Vagina (tissue), 2 donors: ENCODE measurements around the gene SYNPR. TPM values are rescaled to one million over a fixed set of nuclear protein-coding genes. Genes with fewer than 3 reads are reported as not detected.

Experiments
- DNase-seq, 2 donors: peaks; one replicate each; pipeline ENCODE4 v3.0.0-alpha.2; 2017; ENCODE audit errors: extremely low spot score in 2 of 2
- H3K27ac ChIP-seq: fragments of 200-600 bp; sonication (generic); one replicate; pipeline ENCODE4 v1.5.1; 2019
- H3K27me3 ChIP-seq: fragments of 200-600 bp; sonication (generic); one replicate; pipeline ENCODE4 v1.5.1; 2019
- H3K36me3 ChIP-seq, 2 donors: fragments of 200-600 bp; sonication (generic); one replicate each; pipeline ENCODE4 v1.5.1; 2017 to 2019
- H3K4me1 ChIP-seq: fragments of 200-600 bp; sonication (generic); one replicate; pipeline ENCODE4 v1.5.1; 2019
- H3K4me3 ChIP-seq, 2 donors: fragments of 200-600 bp; sonication (generic); 1 replicate in 1 of 2; 2 replicates in 1 of 2; pipeline ENCODE4 v1.5.1; 2016 to 2019
- H3K9me3 ChIP-seq: fragments of 200-600 bp; sonication (generic); one replicate; pipeline ENCODE4 v1.5.1; 2019
- POLR2A ChIP-seq, 2 donors: fragments of 450-650 bp; IDR thresholded peaks; one replicate each; pipeline ENCODE4 v1.6.1; 2017; ENCODE audit warnings: antibody characterized with exemption in 2 of 2, mild to moderate bottlenecking in 2 of 2, moderate library complexity in 2 of 2
- POLR2AphosphoS5 ChIP-seq, 2 donors: sonication (generic); formaldehyde crosslinking; IDR thresholded peaks; one replicate each; pipeline ENCODE4 v1.9.0; 2017; ENCODE audit warnings: antibody characterized with exemption in 2 of 2, mild to moderate bottlenecking in 2 of 2, low read depth in 1 of 2; ENCODE audit not compliant: insufficient read depth in 1 of 2
- intact Hi-C: fragments of 100-400 bp; cut with DNase I; formaldehyde crosslinking; loops from one replicate; pipeline ENCODE4 v1.15.1; 2023
- total RNA-seq: library from RNA; depleted of rRNA; stranded (reverse); fragments of >200 nt; gene quantifications from one replicate; pipeline ENCODE4 v1.2.3, GENCODE V29; 2016
- TF ChIP-seq, protein P1 (sequence below), 3 experiments: fragments of 450-650 bp in 2 of 3; fragments of 200-600 bp in 1 of 3; sonication (generic) in 1 of 3; IDR thresholded peaks; one replicate each; pipeline ENCODE4 v1.5.1; 2017 to 2019; ENCODE audit warnings: antibody characterized with exemption in 3 of 3, mild to moderate bottlenecking in 2 of 3, moderate library complexity in 2 of 3

Gene SYNPR
- total RNA-seq, 1 donor from 2014 or later, result not detected

DNA sequence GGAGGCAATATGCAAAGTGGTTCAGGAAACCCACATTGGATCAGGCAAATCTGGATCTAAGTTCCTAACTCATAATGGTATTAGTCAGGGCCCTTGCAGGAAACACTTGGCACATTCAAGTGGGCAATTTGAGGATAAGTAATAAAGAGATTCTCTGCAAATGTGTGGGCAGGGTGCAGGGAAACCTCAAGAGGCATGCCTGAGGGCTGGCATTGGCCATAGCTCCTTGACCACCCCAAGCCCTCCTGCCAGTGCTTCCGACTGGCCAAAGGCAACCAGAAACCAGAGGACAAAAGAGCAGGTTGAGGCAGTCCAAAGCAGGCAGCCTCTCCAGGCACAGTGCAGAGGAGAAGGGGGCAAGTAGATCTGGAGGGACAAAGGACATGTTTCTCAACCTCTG is 243.5 kb downstream of the SYNPR start:
- intact Hi-C loops, result no loop called here
- no peaks in the 10 kb centered on the region for H3K36me3 ChIP-seq
- no peak overlapping the region for H3K27ac ChIP-seq
- H3K9me3 ChIP-seq, result no peaks in the 10 kb centered on the region
- H3K27me3 ChIP-seq, result no peaks in the 10 kb centered on the region
- TF ChIP-seq POLR2AphosphoS5 (IDR thresholded peaks at IDR 0.05; ENCODE audit: insufficient read depth in 1 of 2, low read depth in 1 of 2) (no peak), POLR2A (IDR thresholded peaks at IDR 0.05) (no peak)
- TF ChIP-seq, protein P1, sequence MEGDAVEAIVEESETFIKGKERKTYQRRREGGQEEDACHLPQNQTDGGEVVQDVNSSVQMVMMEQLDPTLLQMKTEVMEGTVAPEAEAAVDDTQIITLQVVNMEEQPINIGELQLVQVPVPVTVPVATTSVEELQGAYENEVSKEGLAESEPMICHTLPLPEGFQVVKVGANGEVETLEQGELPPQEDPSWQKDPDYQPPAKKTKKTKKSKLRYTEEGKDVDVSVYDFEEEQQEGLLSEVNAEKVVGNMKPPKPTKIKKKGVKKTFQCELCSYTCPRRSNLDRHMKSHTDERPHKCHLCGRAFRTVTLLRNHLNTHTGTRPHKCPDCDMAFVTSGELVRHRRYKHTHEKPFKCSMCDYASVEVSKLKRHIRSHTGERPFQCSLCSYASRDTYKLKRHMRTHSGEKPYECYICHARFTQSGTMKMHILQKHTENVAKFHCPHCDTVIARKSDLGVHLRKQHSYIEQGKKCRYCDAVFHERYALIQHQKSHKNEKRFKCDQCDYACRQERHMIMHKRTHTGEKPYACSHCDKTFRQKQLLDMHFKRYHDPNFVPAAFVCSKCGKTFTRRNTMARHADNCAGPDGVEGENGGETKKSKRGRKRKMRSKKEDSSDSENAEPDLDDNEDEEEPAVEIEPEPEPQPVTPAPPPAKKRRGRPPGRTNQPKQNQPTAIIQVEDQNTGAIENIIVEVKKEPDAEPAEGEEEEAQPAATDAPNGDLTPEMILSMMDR (IDR thresholded peaks at IDR 0.05), result no peak
- no peak overlapping the region for H3K4me3 ChIP-seq
- no peak for DNase-seq
- H3K4me1 ChIP-seq, result no peaks in the 10 kb centered on the region

DNA sequence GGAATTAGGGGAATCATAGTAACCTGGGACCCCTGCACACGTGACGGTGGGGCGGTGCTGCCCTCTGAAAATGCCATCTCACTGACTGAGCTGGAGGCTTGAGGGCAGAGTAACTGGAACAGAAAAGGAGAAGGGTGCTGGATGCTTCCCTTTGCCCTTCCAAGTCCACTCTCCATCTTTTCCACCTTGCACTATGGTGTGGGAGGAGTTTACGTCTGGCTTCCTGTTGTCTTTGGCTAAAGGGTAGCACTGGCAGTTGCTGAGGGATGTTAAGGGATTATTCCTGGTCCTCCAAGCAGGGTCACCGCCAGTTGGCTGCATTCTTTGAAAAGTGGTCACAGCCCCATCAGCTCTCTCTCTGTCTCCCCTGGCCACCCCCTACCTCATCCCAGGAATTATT is 245.0 kb downstream of the SYNPR start:
- no peak for DNase-seq
- TF ChIP-seq, protein P1 (IDR thresholded peaks at IDR 0.05), result no peak
- TF ChIP-seq POLR2A (IDR thresholded peaks at IDR 0.05) (no peak), POLR2AphosphoS5 (IDR thresholded peaks at IDR 0.05; ENCODE audit: insufficient read depth in 1 of 2, low read depth in 1 of 2) (no peak)
- H3K9me3 ChIP-seq, result no peaks in the 10 kb centered on the region
- no peaks in the 10 kb centered on the region for H3K4me1 ChIP-seq
- intact Hi-C loops, result no loop called here
- H3K4me3 ChIP-seq, result no peak overlapping the region
- no peaks in the 10 kb centered on the region for H3K27me3 ChIP-seq
- no peak overlapping the region for H3K27ac ChIP-seq
- no peaks in the 10 kb centered on the region for H3K36me3 ChIP-seq

DNA sequence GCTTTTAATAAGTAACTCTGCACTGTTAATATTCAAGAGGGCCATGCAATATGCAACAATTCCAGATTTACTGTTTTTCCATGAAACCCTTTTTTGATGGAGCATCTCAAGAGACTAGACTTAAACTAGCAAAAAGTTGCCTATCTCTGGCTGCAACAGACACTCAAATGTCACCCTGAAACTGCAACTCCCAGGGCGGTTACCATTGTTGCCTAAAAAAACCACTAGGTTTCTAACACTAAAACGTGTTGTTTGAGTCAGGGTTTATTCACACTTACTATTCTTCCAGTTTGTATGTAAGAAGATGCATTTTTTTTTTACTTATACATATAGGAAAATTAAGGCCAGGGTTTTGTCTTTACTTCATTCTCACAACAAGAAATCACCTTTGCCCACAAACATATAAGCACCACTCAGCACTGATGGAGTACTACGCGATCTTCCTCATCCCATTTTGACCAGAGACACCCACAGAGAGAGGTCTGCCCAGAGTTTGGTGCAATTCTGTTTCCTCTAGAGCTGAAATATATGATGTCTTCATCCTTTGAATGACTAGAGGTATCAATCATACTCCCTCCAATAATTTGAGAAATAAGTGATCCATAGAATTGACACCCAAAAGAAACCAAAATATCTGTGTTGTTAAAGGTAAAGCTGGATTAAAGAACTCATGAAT is 250.4 kb downstream of the SYNPR start:
- Histone ChIP-seq H3K9me3 (no peaks in the 10 kb centered on the region), H3K4me1 (no peaks in the 10 kb centered on the region), H3K27me3 (no peaks in the 10 kb centered on the region), H3K27ac (no peak overlapping the region), H3K4me3 (no peak overlapping the region), H3K36me3 (no peaks in the 10 kb centered on the region)
- intact Hi-C loops, result no loop called here
- no peak for DNase-seq
- TF ChIP-seq POLR2A (IDR thresholded peaks at IDR 0.05), result no peak
- TF ChIP-seq, protein P1 (IDR thresholded peaks at IDR 0.05), result no peak
- TF ChIP-seq POLR2AphosphoS5 (IDR thresholded peaks at IDR 0.05; ENCODE audit: insufficient read depth in 1 of 2, low read depth in 1 of 2), result no peak

DNA sequence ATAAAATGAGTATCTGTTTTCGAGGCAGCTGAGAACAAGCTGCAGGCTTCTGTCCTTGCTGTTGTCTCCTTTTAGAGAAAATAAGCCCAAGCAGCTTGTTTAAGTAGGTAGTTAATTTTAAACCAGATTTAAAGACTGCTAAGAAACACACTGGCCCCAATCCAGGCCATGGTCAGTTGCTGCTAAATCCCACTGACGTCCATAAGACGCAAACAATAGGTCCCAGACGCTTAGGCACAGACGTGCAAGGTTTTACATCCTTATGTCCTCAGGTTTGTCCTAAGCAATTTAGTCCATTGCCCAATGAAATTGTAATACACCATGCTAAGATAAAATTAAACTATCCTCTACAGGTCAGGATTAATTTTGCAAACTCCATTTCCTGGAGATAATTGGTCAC is 254.4 kb downstream of the SYNPR start:
- no peaks in the 10 kb centered on the region for H3K27me3 ChIP-seq
- no peaks in the 10 kb centered on the region for H3K9me3 ChIP-seq
- no peak overlapping the region for H3K4me3 ChIP-seq
- no peaks in the 10 kb centered on the region for H3K36me3 ChIP-seq
- H3K27ac ChIP-seq, result no peak overlapping the region
- TF ChIP-seq, protein P1 (IDR thresholded peaks at IDR 0.05), result no peak
- TF ChIP-seq POLR2AphosphoS5 (IDR thresholded peaks at IDR 0.05; ENCODE audit: insufficient read depth in 1 of 2, low read depth in 1 of 2) (no peak), POLR2A (IDR thresholded peaks at IDR 0.05) (no peak)
- no peak for DNase-seq
- no peaks in the 10 kb centered on the region for H3K4me1 ChIP-seq
- intact Hi-C loops, result no loop called here

DNA sequence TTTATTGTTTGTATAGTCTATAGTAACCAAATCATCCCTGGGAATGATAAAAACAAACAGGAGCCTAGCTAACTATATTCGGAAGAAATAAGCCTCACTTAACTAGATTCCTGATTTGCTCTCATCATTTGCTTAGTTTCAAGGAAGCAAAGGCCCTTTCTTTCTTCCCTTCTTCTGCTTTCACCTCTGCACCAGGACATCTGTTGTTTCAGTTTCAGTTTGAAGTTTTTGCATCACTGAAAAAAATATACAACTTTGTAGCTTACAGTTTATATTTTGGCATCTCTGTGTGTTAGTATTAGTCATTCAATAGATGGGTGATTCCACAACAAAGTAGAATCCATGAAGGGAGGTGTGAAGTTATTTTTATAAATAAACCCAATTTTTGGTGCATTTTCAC is 260.8 kb downstream of the SYNPR start:
- H3K9me3 ChIP-seq, result no peaks in the 10 kb centered on the region
- H3K4me3 ChIP-seq, result no peak overlapping the region
- H3K36me3 ChIP-seq, result no peaks in the 10 kb centered on the region
- no peak for DNase-seq
- no peak for TF ChIP-seq POLR2AphosphoS5 (IDR thresholded peaks at IDR 0.05; ENCODE audit: insufficient read depth in 1 of 2, low read depth in 1 of 2)
- TF ChIP-seq, protein P1 (IDR thresholded peaks at IDR 0.05), result no peak
- TF ChIP-seq POLR2A (IDR thresholded peaks at IDR 0.05), result no peak
- H3K27ac ChIP-seq, result no peak overlapping the region
- H3K27me3 ChIP-seq, result no peaks in the 10 kb centered on the region
- H3K4me1 ChIP-seq, result no peaks in the 10 kb centered on the region
- intact Hi-C loops, result no loop called here
